ENCODE data around the gene ATF3. TPM values are rescaled to one million over a fixed set of nuclear protein-coding genes. Genes with fewer than 3 reads are reported as not detected.
A peak's percentile ranks its signal among the peaks of the same experiment; 100 is the strongest.
"Not testable (repeated sequence)": the region's sequence is repeated elsewhere in the genome, so short reads cannot be mapped to it uniquely, and the experiment has no call there.

The ATF3 gene
- total and polyA plus RNA-seq, 2 of the 4 experiments (the other 2 are of a cell fraction) = 9.9 to 12.3 TPM

DNA sequence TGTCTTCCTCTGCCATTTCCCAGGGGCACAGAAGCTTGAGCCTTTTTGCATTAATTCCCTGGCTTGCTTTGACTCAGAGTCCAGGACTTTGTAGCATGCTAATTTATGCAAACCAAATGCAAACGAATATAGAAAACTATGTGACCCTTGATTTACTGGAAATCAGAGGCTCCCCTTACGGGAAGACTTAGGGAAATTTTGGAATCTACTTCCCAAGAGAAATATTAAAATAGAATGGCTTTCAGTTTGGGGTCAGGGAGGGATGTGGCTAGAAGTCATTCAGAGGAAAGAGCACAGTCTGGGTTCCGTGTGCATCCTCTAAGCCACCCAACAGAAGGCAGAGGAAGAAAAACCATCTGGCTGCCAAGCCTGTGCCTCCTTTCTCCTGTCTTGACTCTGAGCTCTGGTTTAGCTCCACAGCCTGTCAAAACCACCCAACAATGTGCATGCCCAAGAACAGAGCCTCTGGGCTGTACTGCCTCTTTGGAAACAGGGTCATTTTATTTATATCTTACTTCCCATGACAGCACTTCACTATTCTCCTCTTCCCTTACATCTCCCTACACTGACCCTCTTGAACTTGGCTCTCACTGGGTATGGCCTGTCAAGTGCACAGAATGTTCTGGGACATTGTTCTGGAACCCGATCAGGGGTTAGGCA is 30.1 kb downstream of the ATF3 start:
- Histone ChIP-seq H3K27me3 (ENCODE audit: control insufficient read depth, insufficient read depth, low read length) (no peaks in the 10 kb centered on the region), H3K4me1 (ENCODE audit: control insufficient read depth, insufficient read depth, low read length) (peaks cover 31% of the 10 kb centered on the region), H3K23ac (ENCODE audit: low read depth, low read length) (peak overlapping the region; percentile 80), H3K79me1 (ENCODE audit: low read depth in 1 of 2, low read length in 2 of 2) (peaks cover 0 to 4% of the 10 kb centered on the region in 2 experiments; a peak in 1 of 4 replicates), H2BK120ac (ENCODE audit: low read depth, low read length) (peak overlapping the region; percentile 94), H4K5ac (ENCODE audit: low read depth, low read length) (peak overlapping the region; percentile 74), H2AFZ (replicated peaks; ENCODE audit: low read length, poor library complexity) (peak overlapping the region; percentile 24), H3K9me1 (ENCODE audit: insufficient read depth, low read length) (peaks cover 27% of the 10 kb centered on the region), H2BK5ac (ENCODE audit: low read depth, low read length, poor library complexity, severe bottlenecking) (peak overlapping the region; percentile 64), H4K8ac (ENCODE audit: low read depth in 2 of 2, low read length in 2 of 2) (peak overlapping the region; percentile 48 to 82), H2BK15ac (ENCODE audit: low read depth, low read length) (peak overlapping the region; percentile 41; the same call in 1 of the 3 replicates), H3K4ac (ENCODE audit: low read depth, low read length) (peak overlapping the region; percentile 92), H3K4me3 (ENCODE audit: insufficient read depth, low read depth, low read length) (no peak overlapping the region), H3K56ac (ENCODE audit: extremely low read depth, insufficient read depth, low read length) (peak overlapping the region; percentile 58), H3K27ac (ENCODE audit: insufficient read depth, low read length) (peak overlapping the region; percentile 90), H3K4me2 (ENCODE audit: low read depth, low read length) (peak overlapping the region; percentile 51), H3K9me3 (ENCODE audit: control insufficient read depth, insufficient read depth, low read length) (peaks cover 3% of the 10 kb centered on the region; the same call in 1 of the 2 replicates), H2AK9ac (replicated peaks; ENCODE audit: low read depth, low read length, poor library complexity) (peak overlapping the region; percentile 16), H4K20me1 (ENCODE audit: insufficient read depth, low read length) (no peaks in the 10 kb centered on the region), H2BK20ac (ENCODE audit: low read depth, low read length) (peak overlapping the region; percentile 92), H3K9ac (ENCODE audit: low read depth, low read length) (peak overlapping the region; percentile 81; the same call in 1 of the 2 replicates), H3K14ac (replicated peaks; ENCODE audit: low read depth, low read length) (peak overlapping the region; percentile 84), H2AK5ac (ENCODE audit: low read depth, low read length) (peak overlapping the region; percentile 96; the same call in 1 of the 2 replicates), H3K36me3 (ENCODE audit: control insufficient read depth, insufficient read depth, low read length) (no peaks in the 10 kb centered on the region), H3K18ac (ENCODE audit: low read depth, low read length) (peak overlapping the region; percentile 94), H4K91ac (ENCODE audit: insufficient read depth, low read depth, low read length) (peak overlapping the region; percentile 87)
- DNase-seq (peak; percentile 76), ATAC-seq (ENCODE audit: low read depth) (peak; percentile 56)
- in situ Hi-C loops (cut with MboI; ENCODE audit: low sequenced_read_pairs) = no loop called here
- CTCF ChIA-PET = interaction anchor here (0.8 kb wide), 1 partner anchor 26 kb away, joined by 4 read pairs; no protein-coding TSS in a partner anchor
- TF ChIP-seq, protein P1, sequence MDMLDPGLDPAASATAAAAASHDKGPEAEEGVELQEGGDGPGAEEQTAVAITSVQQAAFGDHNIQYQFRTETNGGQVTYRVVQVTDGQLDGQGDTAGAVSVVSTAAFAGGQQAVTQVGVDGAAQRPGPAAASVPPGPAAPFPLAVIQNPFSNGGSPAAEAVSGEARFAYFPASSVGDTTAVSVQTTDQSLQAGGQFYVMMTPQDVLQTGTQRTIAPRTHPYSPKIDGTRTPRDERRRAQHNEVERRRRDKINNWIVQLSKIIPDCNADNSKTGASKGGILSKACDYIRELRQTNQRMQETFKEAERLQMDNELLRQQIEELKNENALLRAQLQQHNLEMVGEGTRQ (IDR thresholded peaks at IDR 0.05; ENCODE audit: low read depth, low read length) = no peak
- TF ChIP-seq BHLHE40 (IDR thresholded peaks at IDR 0.05; ENCODE audit: low read depth, low read length) = no peak
- WGBS, 2 experiments (ENCODE audit: extremely low coverage in 2 of 2, insufficient read length in 1 of 2) = no CpG with 5 or more reads among the region's 4 CpGs
- POLR2A ChIA-PET (ENCODE audit: unreplicated experiment) = no interaction called here
- BruUV-seq (replicated peaks) = no TSS peak
- dilution Hi-C loops (cut with HindIII; ENCODE audit: low sequenced_read_pairs, unreplicated experiment) = no loop called here
- intact Hi-C loops (cut with micrococcal nuclease) = no loop called here

DNA sequence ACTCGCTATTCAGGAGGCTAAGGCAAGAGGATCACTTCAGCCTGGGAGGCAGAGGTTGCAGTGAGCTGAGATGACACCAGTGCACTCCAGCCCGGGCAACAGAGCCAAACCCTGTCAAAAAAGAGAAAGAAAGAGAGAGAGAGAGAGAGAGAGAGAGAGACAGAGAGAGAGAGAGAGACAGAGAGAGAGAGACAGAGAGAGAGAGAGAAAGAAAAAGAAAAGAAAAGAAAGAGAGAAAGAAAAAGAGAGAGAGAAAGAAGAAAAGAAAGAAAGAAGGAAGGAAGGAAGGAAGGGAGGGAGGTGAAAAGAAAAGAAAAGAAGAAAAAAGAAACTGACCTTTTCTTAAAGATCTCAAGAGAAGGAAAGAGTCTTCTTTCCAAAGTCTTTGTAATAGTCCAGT is 31.0 kb downstream of the ATF3 start:
- peak overlapping the region; percentile 64 for H2BK5ac ChIP-seq (ENCODE audit: low read depth, low read length, poor library complexity, severe bottlenecking)
- BruUV-seq (replicated peaks); DNase-seq; POLR2A ChIA-PET (ENCODE audit: unreplicated experiment); intact Hi-C loops (cut with micrococcal nuclease); in situ Hi-C loops (cut with MboI; ENCODE audit: low sequenced_read_pairs); H3K9me3 ChIP-seq (ENCODE audit: control insufficient read depth, insufficient read depth, low read length); H3K79me1 ChIP-seq (ENCODE audit: low read depth in 1 of 2, low read length in 2 of 2); H3K9ac ChIP-seq (ENCODE audit: low read depth, low read length); H3K36me3 ChIP-seq (ENCODE audit: control insufficient read depth, insufficient read depth, low read length); H2AK9ac ChIP-seq (replicated peaks; ENCODE audit: low read depth, low read length, poor library complexity); H2AFZ ChIP-seq (replicated peaks; ENCODE audit: low read length, poor library complexity); H3K27me3 ChIP-seq (ENCODE audit: control insufficient read depth, insufficient read depth, low read length); H3K23ac ChIP-seq (ENCODE audit: low read depth, low read length); H3K56ac ChIP-seq (ENCODE audit: extremely low read depth, insufficient read depth, low read length); dilution Hi-C loops (cut with HindIII; ENCODE audit: low sequenced_read_pairs, unreplicated experiment); ATAC-seq (ENCODE audit: low read depth); H4K20me1 ChIP-seq (ENCODE audit: insufficient read depth, low read length); H3K4me3 ChIP-seq (ENCODE audit: insufficient read depth, low read depth, low read length); H3K4me2 ChIP-seq (ENCODE audit: low read depth, low read length): not testable (repeated sequence)
- H4K5ac ChIP-seq (ENCODE audit: low read depth, low read length) = peak overlapping the region; percentile 30; the same call in 1 of the 2 replicates
- peak overlapping the region; percentile 77 for H4K91ac ChIP-seq (ENCODE audit: insufficient read depth, low read depth, low read length)
- peak overlapping the region; percentile 52; the same call in 1 of the 2 replicates for H3K18ac ChIP-seq (ENCODE audit: low read depth, low read length)
- H3K14ac ChIP-seq (replicated peaks; ENCODE audit: low read depth, low read length) = peak overlapping the region; percentile 77; the same call in 1 of the 2 replicates
- peak overlapping the region; percentile 90; the same call in 1 of the 2 replicates for H3K27ac ChIP-seq (ENCODE audit: insufficient read depth, low read length)
- peak overlapping the region in 1 of 2 experiments; percentile 20; a peak in 2 of 4 replicates for H4K8ac ChIP-seq (ENCODE audit: low read depth in 2 of 2, low read length in 2 of 2)
- peaks cover 31% of the 10 kb centered on the region for H3K4me1 ChIP-seq (ENCODE audit: control insufficient read depth, insufficient read depth, low read length)
- peak overlapping the region; percentile 88 for H3K4ac ChIP-seq (ENCODE audit: low read depth, low read length)
- H2BK15ac ChIP-seq (ENCODE audit: low read depth, low read length) = 0 out of 3 replicates have a peak overlapping the region, but pooled peaks have one; percentile 41
- peaks cover 27% of the 10 kb centered on the region for H3K9me1 ChIP-seq (ENCODE audit: insufficient read depth, low read length)
- peak overlapping the region; percentile 89 for H2BK120ac ChIP-seq (ENCODE audit: low read depth, low read length)
- CTCF ChIA-PET = interaction anchor here (1.1 to 1.7 kb wide), 2 partner anchors 30 to 183 kb away, joined by 3 to 4 read pairs; no protein-coding TSS in a partner anchor
- peak overlapping the region; percentile 22; the same call in 1 of the 2 replicates for H2AK5ac ChIP-seq (ENCODE audit: low read depth, low read length)
- WGBS, 2 experiments (ENCODE audit: extremely low coverage in 2 of 2, insufficient read length in 1 of 2) = no CpG with 5 or more reads among the region's 2 CpGs
- peak overlapping the region; percentile 92 for H2BK20ac ChIP-seq (ENCODE audit: low read depth, low read length)
